Measurements from ENCODE around the gene AUTS2. TPM values are rescaled to one million over a fixed set of nuclear protein-coding genes. Genes with fewer than 3 reads are reported as not detected.

Gene AUTS2
- total RNA-seq, 1 experiment from 2014 or later: not detected

- Histone ChIP-seq H3K4me1 (replicated peaks) (no peaks in the 10 kb centered on the region), H3K9me3 (replicated peaks) (no peaks in the 10 kb centered on the region), H3K4me3 (no peak overlapping the region), H3K27me3 (replicated peaks) (no peaks in the 10 kb centered on the region), H3K27ac (no peak overlapping the region), H3K36me3 (no peaks in the 10 kb centered on the region)
- no peak for DNase-seq (ENCODE audit: low read depth in 1 of 2, low spot score in 2 of 2)
Observed at GRCh38 chr7:70556761-70557160, 958.5 kb downstream of the AUTS2 start.

DNA sequence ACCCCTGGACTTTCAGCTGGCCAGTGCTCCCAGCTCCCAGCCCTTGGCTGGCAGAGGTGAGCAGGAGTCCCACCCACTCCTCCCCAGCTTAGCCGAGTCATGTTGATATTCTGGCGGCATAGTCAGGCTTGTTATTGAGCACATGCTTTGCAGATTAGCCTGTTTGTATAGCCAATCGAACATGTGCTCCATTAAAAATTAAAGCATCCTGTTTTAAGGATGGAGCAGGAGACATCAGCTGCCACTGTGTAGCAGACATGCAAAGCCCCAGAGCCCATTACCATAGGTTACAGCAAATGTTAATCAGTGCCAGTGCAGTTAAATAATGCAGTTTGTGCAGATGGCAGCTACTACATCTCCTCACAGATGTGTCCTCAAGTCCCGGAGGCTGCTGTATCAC, 959.1 kb downstream of the AUTS2 start:
- DNase-seq (ENCODE audit: low read depth in 1 of 2, low spot score in 2 of 2): no peak
- Histone ChIP-seq H3K9me3 (replicated peaks) (no peaks in the 10 kb centered on the region), H3K27ac (no peak overlapping the region), H3K4me1 (replicated peaks) (no peaks in the 10 kb centered on the region), H3K27me3 (replicated peaks) (no peaks in the 10 kb centered on the region), H3K4me3 (no peak overlapping the region), H3K36me3 (no peaks in the 10 kb centered on the region)

- H3K36me3 ChIP-seq: no peaks in the 10 kb centered on the region
- DNase-seq (ENCODE audit: low read depth in 1 of 2, low spot score in 2 of 2): no peak
- no peaks in the 10 kb centered on the region for H3K4me1 ChIP-seq (replicated peaks)
- H3K4me3 ChIP-seq: no peak overlapping the region
- H3K27ac ChIP-seq: no peak overlapping the region
- H3K9me3 ChIP-seq (replicated peaks): no peaks in the 10 kb centered on the region
- H3K27me3 ChIP-seq (replicated peaks): no peaks in the 10 kb centered on the region
Observed at GRCh38 chr7:70559815-70560214, 961.5 kb downstream of the AUTS2 start.

GRCh38 chr7:70563960-70564359, 965.7 kb downstream of the AUTS2 start:
- H3K4me1 ChIP-seq (replicated peaks): no peaks in the 10 kb centered on the region
- no peak overlapping the region for H3K4me3 ChIP-seq
- H3K36me3 ChIP-seq: no peaks in the 10 kb centered on the region
- H3K27ac ChIP-seq: no peak overlapping the region
- DNase-seq (ENCODE audit: low read depth in 1 of 2, low spot score in 2 of 2): no peak
- no peaks in the 10 kb centered on the region for H3K9me3 ChIP-seq (replicated peaks)
- no peaks in the 10 kb centered on the region for H3K27me3 ChIP-seq (replicated peaks)

- Histone ChIP-seq H3K4me3 (no peak overlapping the region), H3K4me1 (replicated peaks) (no peaks in the 10 kb centered on the region), H3K27me3 (replicated peaks) (no peaks in the 10 kb centered on the region), H3K27ac (no peak overlapping the region), H3K36me3 (no peaks in the 10 kb centered on the region), H3K9me3 (replicated peaks) (0 out of 2 replicates have a peak, but pooled peaks cover 3% of the 10 kb centered on the region)
- DNase-seq (ENCODE audit: low read depth in 1 of 2, low spot score in 2 of 2): no peak
Observed at GRCh38 chr7:70565721-70566370, 967.6 kb downstream of the AUTS2 start.

- Histone ChIP-seq H3K36me3 (no peaks in the 10 kb centered on the region), H3K4me1 (replicated peaks) (no peaks in the 10 kb centered on the region), H3K27me3 (replicated peaks) (no peaks in the 10 kb centered on the region), H3K27ac (no peak overlapping the region), H3K4me3 (no peak overlapping the region), H3K9me3 (replicated peaks) (0 out of 2 replicates have a peak, but pooled peaks cover 3% of the 10 kb centered on the region)
- DNase-seq (ENCODE audit: low read depth in 1 of 2, low spot score in 2 of 2): no peak
Observed at GRCh38 chr7:70566671-70567070, 968.4 kb downstream of the AUTS2 start.

DNA sequence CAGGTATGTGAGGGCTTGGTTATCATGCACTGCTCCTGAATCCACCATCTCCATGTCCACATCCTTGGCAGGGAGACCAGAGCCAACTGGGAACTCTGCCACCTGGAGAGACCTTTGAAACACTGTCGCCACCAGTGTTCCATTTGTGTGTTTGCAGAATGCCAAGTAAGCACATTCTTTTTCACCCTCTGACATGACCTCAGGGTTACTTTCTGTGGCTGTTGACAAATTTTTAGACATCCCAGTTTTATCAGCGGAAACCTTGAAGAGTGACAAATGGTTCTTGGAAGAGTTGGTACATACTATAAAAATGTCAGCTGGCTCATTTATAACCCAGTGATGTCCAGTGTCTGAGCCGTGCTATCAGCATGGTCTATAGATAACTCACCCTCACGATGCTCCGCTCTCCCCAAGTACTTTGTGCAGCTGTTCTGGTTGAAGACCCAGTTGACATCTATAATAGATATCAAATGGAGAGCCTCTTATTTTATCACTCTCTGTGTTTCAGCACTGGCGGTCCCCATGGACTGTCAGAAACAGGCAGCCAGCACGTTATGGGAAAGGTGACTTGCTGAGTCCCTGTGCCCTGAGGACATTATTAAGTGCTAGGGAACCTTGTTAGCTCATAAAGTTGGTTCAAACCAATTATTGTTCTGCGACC, 970.5 kb downstream of the AUTS2 start:
- H3K36me3 ChIP-seq: no peaks in the 10 kb centered on the region
- H3K27me3 ChIP-seq (replicated peaks): no peaks in the 10 kb centered on the region
- H3K9me3 ChIP-seq (replicated peaks): 0 out of 2 replicates have a peak, but pooled peaks cover 3% of the 10 kb centered on the region
- no peak overlapping the region for H3K4me3 ChIP-seq
- no peak overlapping the region for H3K27ac ChIP-seq
- DNase-seq (ENCODE audit: low read depth in 1 of 2, low spot score in 2 of 2): no peak
- H3K4me1 ChIP-seq (replicated peaks): no peaks in the 10 kb centered on the region

DNA sequence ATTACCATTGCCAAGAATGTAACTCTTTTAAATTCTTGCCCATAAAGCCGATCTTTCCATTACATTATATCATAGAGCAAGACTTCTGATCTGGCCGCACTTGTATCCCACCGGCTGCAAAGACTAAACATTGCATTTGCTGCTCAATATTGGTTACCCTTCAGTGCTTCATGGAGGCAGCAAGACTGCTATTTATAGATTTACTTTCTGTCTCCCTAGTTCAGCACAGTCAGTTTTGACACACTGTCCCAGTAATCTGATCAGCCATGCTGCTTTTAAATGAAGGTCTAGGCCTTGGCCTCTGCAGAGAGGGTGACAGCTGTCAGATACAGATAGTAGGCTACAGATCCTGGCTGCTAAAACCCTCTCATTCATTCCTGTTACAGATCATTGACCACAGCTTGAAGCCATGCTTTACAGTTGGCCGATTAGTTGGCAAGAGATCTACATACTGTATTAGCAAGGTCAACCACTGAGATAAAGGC, 971.1 kb downstream of the AUTS2 start:
- no peaks in the 10 kb centered on the region for H3K4me1 ChIP-seq (replicated peaks)
- H3K27ac ChIP-seq: no peak overlapping the region
- H3K4me3 ChIP-seq: no peak overlapping the region
- DNase-seq (ENCODE audit: low read depth in 1 of 2, low spot score in 2 of 2): no peak
- no peaks in the 10 kb centered on the region for H3K36me3 ChIP-seq
- 0 out of 2 replicates have a peak, but pooled peaks cover 3% of the 10 kb centered on the region for H3K9me3 ChIP-seq (replicated peaks)
- no peaks in the 10 kb centered on the region for H3K27me3 ChIP-seq (replicated peaks)

DNA sequence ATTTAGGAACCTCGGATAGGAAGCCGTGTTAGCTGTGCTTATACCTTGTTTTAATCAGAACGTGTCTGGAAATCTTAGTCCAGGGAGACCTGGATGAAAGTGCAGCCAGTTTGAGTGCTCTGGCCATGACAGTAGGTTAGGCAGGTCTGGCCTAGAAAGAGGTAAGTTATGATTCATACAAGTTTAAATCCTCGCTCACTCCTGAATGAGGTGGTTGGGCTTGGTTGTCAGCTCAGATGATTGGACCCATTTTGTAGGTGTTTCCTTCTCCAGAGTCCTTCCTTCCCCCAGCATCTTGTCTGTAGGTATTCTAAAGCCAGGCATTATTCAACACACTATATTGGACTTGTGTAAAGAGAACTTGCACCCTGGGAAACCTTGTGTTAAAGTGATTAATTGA, 971.8 kb downstream of the AUTS2 start:
- no peak for DNase-seq (ENCODE audit: low read depth in 1 of 2, low spot score in 2 of 2)
- Histone ChIP-seq H3K4me1 (replicated peaks) (no peaks in the 10 kb centered on the region), H3K27me3 (replicated peaks) (no peaks in the 10 kb centered on the region), H3K4me3 (no peak overlapping the region), H3K9me3 (replicated peaks) (0 out of 2 replicates have a peak, but pooled peaks cover 3% of the 10 kb centered on the region), H3K27ac (no peak overlapping the region), H3K36me3 (no peaks in the 10 kb centered on the region)

DNA sequence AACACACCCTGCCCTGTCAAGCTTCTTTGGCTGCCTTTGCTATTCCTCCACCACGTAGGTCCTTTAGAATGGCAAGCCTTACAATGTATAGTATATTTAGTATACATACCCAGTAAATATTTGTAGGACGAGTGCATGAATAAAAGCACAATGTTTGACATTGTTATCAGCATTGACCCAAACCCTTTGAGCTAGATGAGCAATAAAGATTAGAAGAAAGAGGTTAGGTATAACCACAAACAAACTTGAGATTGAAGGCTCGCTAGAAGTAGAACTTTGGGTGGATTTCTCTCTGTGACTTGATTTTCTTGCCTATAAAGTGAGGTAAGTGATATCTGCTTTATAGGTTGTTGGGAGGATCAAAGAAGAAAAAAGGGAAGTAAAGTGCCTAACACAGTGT, 972.7 kb downstream of the AUTS2 start:
- H3K27me3 ChIP-seq (replicated peaks): no peaks in the 10 kb centered on the region
- H3K4me3 ChIP-seq: no peak overlapping the region
- H3K36me3 ChIP-seq: no peaks in the 10 kb centered on the region
- no peak overlapping the region for H3K27ac ChIP-seq
- 0 out of 2 replicates have a peak, but pooled peaks cover 3% of the 10 kb centered on the region for H3K9me3 ChIP-seq (replicated peaks)
- DNase-seq (ENCODE audit: low read depth in 1 of 2, low spot score in 2 of 2): no peak
- no peaks in the 10 kb centered on the region for H3K4me1 ChIP-seq (replicated peaks)

DNA sequence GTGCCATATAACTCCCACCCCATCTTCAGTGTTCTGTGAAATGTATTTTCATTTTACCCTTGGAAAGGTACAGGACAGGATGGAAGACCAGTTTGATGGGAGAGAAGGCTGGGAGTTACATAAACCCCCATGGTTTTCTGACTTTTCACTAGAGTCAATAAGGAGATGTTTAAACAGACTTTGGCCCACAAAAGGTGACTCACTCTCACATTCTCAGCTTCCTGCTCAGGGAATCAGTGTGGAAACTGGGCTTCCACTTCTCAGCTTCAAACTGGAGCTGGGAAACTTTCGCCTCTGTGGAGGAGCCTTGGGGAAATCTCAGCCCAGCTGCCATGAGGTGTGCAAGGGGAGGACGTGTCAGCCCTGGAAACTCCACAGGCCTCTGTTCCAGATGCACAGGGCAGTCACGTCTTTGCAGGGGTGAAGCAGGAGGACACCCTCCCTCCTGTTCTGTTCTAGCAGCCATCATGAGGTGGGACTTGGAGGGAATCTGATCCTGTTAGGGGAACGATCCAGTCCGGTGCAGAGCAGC, 973.2 kb downstream of the AUTS2 start:
- H3K27ac ChIP-seq: no peak overlapping the region
- DNase-seq (ENCODE audit: low read depth in 1 of 2, low spot score in 2 of 2): no peak

GRCh38 chr7:70571961-70572360, 973.7 kb downstream of the AUTS2 start:
- DNase-seq (ENCODE audit: low read depth in 1 of 2, low spot score in 2 of 2): no peak
- Histone ChIP-seq H3K36me3 (no peaks in the 10 kb centered on the region), H3K4me1 (replicated peaks) (no peaks in the 10 kb centered on the region), H3K27me3 (replicated peaks) (no peaks in the 10 kb centered on the region), H3K9me3 (replicated peaks) (0 out of 2 replicates have a peak, but pooled peaks cover 3% of the 10 kb centered on the region), H3K27ac (no peak overlapping the region), H3K4me3 (no peak overlapping the region)

More for the DNA sequence above, 973.2 kb downstream of the AUTS2 start:
- H3K27me3 ChIP-seq (replicated peaks): no peaks in the 10 kb centered on the region
- no peaks in the 10 kb centered on the region for H3K4me1 ChIP-seq (replicated peaks)
- H3K9me3 ChIP-seq (replicated peaks): 0 out of 2 replicates have a peak, but pooled peaks cover 3% of the 10 kb centered on the region
- no peak overlapping the region for H3K4me3 ChIP-seq
- H3K36me3 ChIP-seq: no peaks in the 10 kb centered on the region

DNA sequence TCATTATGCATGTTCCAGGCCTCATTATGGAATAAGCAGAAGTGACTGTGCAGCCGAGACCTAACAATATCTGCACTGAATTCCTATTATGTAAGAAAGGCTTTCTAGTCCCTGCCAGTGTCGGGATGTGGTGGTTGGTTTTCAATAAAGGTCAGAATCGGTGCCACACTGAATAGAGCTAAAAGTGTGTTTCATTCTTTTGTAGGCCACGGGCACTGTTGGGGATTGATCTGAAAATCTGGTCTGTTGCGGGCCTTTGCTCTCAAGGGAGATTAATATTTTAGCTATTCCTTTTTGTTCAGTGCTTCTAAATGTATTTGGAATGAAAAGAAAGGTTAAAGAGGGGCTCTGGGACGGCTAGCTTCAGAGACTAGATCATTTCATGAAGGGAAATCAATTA, 974.3 kb downstream of the AUTS2 start:
- no peak for DNase-seq (ENCODE audit: low read depth in 1 of 2, low spot score in 2 of 2)
- H3K9me3 ChIP-seq (replicated peaks): 0 out of 2 replicates have a peak, but pooled peaks cover 3% of the 10 kb centered on the region

DNA sequence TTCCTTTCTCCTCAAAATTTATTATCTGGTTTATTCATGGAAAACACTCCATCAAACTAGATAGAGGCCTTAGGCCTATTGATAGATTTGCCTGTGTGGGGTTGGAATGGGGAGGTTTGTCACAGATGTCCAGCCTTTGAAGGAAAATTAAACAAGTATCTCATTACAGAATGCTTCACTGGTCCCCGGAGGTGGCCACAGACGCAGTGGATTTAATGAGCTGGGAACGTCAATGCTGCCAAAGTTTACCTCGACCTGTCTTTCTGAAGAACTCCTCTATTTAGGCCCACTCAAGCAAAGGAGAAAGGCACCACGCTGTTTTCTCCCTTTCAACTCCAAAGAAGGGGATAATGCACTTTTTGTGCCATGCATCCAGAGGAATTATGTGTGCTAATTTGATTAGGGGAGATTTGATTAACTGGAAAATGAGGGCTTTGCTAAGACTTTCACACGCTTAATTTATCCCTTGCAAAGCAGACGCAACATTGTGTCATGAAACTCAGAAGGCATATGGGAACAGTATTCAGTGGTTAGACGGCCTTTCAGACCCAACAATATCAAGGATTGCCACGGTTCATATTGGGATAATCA, 974.9 kb downstream of the AUTS2 start:
- no peak for DNase-seq (ENCODE audit: low read depth in 1 of 2, low spot score in 2 of 2)
- Histone ChIP-seq H3K4me1 (replicated peaks) (no peaks in the 10 kb centered on the region), H3K9me3 (replicated peaks) (0 out of 2 replicates have a peak, but pooled peaks cover 3% of the 10 kb centered on the region)

More for the DNA sequence above, 974.3 kb downstream of the AUTS2 start:
- no peaks in the 10 kb centered on the region for H3K4me1 ChIP-seq (replicated peaks)
- no peaks in the 10 kb centered on the region for H3K27me3 ChIP-seq (replicated peaks)
- H3K4me3 ChIP-seq: no peak overlapping the region
- H3K36me3 ChIP-seq: no peaks in the 10 kb centered on the region
- no peak overlapping the region for H3K27ac ChIP-seq

More for the DNA sequence above, 974.9 kb downstream of the AUTS2 start:
- Histone ChIP-seq H3K36me3 (no peaks in the 10 kb centered on the region), H3K27ac (no peak overlapping the region), H3K4me3 (no peak overlapping the region), H3K27me3 (replicated peaks) (no peaks in the 10 kb centered on the region)

Measured in SJSA1 (cell line).